GM21723 (cell line): ENCODE data around the gene ATXN1.
"Not testable (repeated sequence)": the region's sequence is repeated elsewhere in the genome, so short reads cannot be mapped to it uniquely, and the experiment has no call there.

Source experiments
- ATAC-seq: cut with Tn5 transposase; IDR thresholded peaks from one replicate; pipeline ENCODE4 v1.9.1; 2021; ENCODE audit warnings: mild to moderate bottlenecking, moderate library complexity; ENCODE audit not compliant: unreplicated experiment

The ATXN1 gene

GRCh38 chr6:16760516-16761470 lies at the start of gene ATXN1:
TSS of gene ATXN1 (minus strand) at chr6:16761460.
- peak; percentile 2 for ATAC-seq

DNA sequence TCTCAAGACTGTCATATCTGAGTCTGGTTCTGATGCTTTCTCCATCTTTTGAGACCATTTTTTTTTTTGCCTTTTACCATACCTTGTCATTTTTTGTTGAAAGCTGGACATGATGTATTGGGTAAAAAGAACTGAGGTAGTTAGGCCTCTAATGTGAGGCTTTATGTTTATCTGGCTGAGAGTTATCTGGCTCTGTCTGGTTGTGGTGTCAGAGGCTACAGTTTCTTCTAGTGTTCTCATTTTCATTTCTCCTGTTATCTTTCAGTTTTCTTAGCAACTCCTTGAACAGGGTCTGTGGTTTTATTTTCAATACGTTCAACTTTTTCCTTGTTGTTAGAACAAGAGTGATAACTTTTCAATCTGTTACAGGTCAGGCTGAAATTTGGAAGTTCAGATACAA lies 49.2 kb upstream of the ATXN1 start:
- ATAC-seq = no peak

DNA sequence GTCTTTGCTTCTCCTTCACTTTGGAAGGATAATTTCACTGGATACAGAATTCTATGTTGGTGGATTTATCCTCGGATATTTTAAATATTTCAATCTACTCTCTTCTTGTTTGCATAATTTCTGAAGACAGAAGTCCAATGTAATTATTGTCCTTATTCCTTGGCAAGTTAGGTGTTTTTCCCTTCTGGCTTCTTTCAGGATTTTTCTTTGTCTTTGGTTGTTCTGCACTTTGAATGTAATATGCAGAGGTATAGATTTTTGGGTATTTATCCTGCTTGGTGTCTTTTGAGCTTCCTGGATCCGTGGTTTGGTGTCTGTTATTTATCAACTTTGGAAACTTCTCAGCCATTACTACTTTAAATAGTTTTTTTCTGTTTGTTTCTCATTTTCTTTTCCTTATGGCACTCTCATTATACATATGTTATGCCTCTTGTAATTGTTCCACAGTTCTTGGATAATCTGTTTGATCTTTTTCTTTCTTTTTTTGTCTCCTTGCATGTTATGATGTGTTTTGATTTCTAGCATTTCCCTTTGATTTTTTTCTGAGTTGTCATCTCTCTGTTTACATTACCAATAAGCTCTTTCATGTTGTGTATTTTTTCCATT lies 48.6 kb upstream of the ATXN1 start:
- ATAC-seq = no peak

DNA sequence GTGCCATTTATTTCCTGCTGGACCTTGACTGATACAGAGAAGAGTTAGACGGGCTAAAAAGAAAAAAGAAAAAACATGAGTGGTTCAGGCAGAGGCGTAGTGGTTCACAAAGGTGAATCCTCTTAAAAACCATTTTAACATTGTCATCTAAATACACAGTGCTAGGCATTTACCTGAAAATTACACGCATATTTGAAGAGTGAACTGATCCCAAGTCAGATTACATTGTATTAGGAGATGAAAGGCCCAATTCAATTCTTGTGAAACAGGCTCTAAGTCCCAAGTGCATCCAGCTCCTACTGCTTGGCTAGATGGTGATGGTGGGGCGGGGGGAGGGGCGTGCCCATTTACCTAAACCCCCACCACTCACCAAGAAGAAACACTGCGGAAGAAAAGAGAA lies 46.7 kb upstream of the ATXN1 start:
- no peak for ATAC-seq

DNA sequence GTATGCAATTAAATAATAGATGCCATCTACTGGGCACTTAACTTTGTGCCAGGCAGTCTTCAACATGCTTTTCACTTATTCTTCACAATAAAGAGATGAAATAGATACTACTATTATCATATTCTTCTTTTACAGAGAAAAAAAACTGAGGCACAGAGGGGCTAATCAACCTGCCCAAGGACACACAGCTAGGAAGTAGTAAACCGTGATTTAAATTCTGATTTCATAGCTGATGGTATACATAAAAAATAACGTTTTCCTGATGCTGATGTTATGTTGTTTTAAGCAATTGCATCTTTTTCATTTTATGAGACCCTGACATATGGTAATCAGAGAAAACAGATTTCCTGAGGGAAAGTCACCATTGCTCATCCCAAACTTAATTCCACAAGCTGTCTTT lies 45.1 kb upstream of the ATXN1 start:
- no peak for ATAC-seq

DNA sequence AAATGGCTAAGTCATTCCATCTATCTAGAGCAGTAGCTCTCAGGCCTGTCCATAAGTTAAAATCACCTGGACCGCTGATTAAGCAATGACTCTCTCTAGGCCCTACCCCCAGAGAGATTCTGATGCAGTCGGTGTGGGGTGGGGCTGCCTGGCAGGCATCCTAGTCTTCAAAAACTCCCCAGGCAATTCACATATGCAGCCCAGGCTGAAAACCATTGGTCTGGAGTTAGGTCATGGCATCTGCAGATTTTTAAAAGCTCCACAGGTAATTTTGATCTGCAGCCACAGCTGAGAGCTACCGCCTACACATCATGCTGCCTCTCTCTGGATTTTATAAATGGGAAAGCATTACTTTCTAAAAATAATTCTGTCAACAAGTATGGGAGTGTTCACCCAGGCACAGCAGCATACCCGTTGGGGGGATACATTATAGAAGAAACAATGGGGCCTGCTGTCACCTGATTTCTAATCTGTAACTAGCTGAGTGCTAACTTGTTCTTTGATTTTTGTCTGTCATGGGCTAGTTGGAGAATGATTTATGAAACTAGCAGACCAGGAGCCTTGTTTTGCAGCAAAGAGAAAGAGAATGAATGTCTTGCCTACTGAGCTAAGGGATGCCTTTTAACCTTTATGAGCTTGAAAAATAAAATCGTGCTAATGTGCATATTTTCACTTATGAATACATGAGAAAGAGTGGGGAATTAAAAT lies 44.1 kb upstream of the ATXN1 start:
- ATAC-seq = no peak

GRCh38 chr6:16804546-16805242 lies 43.4 kb upstream of the ATXN1 start:
- no peak for ATAC-seq

GRCh38 chr6:16803294-16804200 lies 42.3 kb upstream of the ATXN1 start:
- ATAC-seq = no peak

- ATAC-seq = no peak
These were observed 40.8 kb upstream of the ATXN1 start for GRCh38 chr6:16802071-16802470.

DNA sequence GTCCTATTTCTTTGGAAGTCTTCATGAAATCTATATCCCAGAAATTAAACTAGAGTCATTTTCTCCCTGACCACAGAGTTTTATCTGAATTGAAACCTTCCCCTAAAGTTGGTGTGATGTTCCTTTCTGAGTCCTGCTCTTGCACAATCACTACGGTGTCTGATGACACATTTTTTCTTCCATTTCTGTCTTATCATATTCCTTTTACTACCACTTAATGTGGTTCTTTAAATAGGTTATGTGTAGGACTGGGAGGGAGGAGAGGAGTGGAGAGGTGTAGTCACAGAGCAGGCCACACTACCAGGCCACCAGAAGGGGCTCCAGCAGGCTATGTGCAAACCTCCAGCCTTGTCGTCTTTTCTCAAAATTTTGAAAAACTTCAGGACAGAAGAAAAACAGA lies 39.7 kb upstream of the ATXN1 start:
- no peak for ATAC-seq

DNA sequence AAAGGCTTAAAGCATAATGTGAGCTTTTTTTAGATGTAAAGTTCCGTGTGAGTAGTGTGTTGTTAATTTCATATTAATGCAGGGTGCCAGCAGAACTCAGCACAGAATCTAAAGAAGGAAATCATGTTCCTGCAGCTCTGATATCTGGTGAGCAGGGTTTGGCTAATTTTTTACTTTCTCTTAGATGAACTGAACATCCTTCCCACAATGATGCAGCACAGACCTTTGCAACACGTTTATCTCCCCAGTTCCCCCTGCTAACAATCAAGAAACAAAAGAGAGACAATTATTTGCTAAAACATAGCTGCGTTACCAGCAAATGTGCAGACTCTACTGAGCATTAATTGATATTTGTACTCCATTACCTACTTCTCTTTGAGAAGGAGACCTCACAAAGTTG lies 39.1 kb upstream of the ATXN1 start:
- ATAC-seq = no peak

DNA sequence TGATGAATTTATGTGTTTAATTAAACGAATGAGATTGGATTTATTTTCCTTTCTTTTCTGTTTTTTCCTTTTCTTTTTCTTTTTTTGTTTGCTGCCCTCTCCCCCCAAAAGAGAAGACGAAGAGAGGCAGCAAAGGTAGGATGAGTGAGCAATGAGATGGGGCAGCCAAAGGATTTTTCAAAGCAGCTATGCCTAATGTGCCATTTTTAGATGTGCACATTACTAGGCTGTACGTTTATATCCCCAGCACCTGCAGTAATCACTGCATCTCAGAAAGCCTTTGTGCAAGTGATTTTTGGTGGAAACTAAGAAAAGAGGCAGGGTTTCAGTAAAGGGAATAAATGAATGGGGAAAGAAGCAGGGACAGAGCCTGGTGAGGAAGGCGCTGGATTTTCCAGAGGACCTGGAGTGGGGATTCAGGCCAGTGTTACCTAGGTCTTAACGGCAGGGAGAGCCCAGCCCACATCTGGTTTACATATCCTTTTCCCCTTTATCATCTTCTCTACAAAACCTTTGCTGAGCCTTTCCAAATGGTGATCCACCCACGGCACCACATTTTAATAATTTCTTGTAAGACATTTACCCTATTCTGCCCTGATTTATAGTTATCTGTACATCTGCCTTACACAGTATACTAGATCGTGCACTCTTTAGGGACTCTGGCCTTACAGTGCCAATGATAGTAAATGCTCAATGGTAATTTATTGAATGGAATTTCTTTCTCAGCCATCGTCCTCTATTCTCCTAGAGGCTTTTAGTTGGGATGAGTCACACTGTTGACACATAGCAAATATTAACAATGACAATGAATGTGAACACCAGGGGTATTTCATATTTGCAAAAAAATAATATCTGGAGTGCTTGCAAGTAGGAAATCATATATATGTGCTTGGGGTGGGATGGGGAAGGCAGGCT lies 38.3 kb upstream of the ATXN1 start:
- ATAC-seq = no peak

- ATAC-seq = no peak
These were observed 32.7 kb upstream of the ATXN1 start for GRCh38 chr6:16793828-16794412.

GRCh38 chr6:16789329-16790038 lies 28.2 kb upstream of the ATXN1 start:
- ATAC-seq = no peak

GRCh38 chr6:16787128-16787682 lies 25.9 kb upstream of the ATXN1 start:
- no peak for ATAC-seq

- no peak for ATAC-seq
These were observed 24.2 kb upstream of the ATXN1 start for GRCh38 chr6:16785496-16785895.

- not testable (repeated sequence) for ATAC-seq
These were observed 23.7 kb upstream of the ATXN1 start for GRCh38 chr6:16784957-16785356.
